ENCODE results near the gene TGDS. TPM values are rescaled to one million over a fixed set of nuclear protein-coding genes. Genes with fewer than 3 reads are reported as not detected.
"Not testable (repeated sequence)": the region's sequence is repeated elsewhere in the genome, so short reads cannot be mapped to it uniquely, and the experiment has no call there.

Gene TGDS
- total RNA-seq, 2 donors from 2014 or later, result 7.4 to 7.6 TPM

DNA sequence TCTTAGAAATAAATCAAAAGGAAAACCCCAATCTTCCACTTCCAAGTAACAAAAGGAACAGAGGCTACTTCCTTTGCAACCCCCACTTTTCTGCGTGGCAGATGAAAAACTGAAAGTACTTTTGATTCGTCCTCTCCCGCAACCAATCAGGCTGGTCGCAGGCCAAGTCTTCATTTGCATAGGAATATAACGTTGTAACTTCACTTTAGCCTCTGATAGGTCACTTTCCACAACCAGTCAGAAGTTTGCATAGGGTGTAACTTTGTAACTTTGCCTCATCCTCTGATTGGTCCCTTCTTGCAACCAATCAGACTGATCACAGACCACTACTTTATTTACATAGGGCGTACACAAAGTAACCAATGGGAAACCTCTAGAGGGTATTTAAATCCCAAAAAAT, 37.2 kb downstream of the TGDS start:
- no peak for DNase-seq (ENCODE audit: low spot score)

DNA sequence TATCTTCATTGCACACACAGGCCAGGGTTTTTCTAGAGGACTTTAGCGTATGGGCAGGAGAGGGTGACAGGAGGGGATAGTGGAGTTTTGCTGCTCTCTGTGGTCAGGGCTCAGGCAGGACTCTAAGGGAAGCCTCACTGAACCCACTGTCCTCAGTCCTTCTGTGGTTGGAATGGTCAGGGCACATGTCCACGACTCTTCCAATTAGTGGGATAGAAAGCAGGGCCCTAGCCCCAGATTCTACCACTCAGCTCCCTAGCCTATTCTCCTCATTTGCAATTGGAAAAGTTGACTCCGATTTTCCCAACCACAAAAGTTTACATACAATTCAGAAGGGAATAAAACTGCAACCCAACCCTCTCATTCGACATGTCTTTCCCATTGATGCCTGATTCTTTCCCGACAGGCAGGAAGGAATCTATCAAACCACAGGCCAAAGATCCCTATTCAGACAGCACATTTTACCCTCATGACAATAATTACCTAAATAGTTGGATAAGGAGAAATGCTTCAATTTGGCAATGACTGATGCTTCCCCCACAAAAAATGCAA, 38.2 kb downstream of the TGDS start:
- no peak for DNase-seq (ENCODE audit: low spot score)
- intact Hi-C loops (cut with DNase I), result no loop called here

More for the DNA sequence above, 37.2 kb downstream of the TGDS start:
- intact Hi-C loops (cut with DNase I), result no loop called here

DNA sequence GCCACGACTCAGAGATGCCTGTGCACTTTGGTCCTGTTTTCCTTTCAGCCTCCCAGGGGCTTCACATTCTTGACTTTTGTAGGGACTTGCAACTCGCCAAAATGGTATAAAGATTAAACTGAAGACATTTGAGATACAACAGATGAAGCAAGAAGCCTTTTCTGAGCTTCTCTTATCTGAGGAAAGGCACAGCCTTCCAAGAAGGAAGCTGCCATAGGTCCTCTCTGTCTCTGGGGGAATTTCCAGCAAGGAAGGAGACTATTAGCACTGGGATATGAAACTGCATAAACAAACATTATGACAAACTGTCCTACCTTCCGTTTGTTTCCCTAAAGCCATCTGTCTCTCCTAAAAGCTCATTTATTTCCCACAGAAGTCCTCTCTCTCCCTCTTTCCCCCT, 39.3 kb downstream of the TGDS start:
- intact Hi-C loops (cut with DNase I), result no loop called here
- DNase-seq (ENCODE audit: low spot score), result no peak

DNA sequence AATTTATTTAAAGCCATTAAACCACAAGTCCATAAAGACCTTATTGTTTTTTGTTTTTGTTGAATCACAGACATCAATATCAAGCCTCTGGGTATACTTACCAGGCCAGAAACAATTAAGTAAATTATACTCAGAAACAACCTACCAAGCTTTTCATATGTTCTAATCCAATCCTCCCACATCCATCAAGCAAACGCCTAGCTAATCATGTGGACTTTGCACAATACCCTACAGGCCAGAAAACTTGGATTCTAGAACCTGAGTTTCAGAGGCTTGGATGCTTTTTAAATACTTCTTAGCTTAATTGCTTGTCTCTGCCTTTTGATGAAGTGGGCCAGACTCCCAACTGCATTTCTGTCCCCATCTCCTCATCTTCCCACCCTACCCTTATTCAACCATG, 39.9 kb downstream of the TGDS start:
- intact Hi-C loops (cut with DNase I), result no loop called here
- DNase-seq (ENCODE audit: low spot score), result no peak

- intact Hi-C loops (cut with DNase I), result no loop called here
- DNase-seq (ENCODE audit: low spot score), result no peak
Observed at GRCh38 chr13:94553766-94554165, 42.2 kb downstream of the TGDS start.

- intact Hi-C loops (cut with DNase I), result no loop called here
Observed at GRCh38 chr13:94552095-94552494, 43.9 kb downstream of the TGDS start.

GRCh38 chr13:94550062-94550738, 45.8 kb downstream of the TGDS start:
- DNase-seq (ENCODE audit: low spot score), result no peak
- intact Hi-C loops (cut with DNase I), result no loop called here

More at GRCh38 chr13:94552095-94552494, 43.9 kb downstream of the TGDS start:
- DNase-seq (ENCODE audit: low spot score), result no peak

DNA sequence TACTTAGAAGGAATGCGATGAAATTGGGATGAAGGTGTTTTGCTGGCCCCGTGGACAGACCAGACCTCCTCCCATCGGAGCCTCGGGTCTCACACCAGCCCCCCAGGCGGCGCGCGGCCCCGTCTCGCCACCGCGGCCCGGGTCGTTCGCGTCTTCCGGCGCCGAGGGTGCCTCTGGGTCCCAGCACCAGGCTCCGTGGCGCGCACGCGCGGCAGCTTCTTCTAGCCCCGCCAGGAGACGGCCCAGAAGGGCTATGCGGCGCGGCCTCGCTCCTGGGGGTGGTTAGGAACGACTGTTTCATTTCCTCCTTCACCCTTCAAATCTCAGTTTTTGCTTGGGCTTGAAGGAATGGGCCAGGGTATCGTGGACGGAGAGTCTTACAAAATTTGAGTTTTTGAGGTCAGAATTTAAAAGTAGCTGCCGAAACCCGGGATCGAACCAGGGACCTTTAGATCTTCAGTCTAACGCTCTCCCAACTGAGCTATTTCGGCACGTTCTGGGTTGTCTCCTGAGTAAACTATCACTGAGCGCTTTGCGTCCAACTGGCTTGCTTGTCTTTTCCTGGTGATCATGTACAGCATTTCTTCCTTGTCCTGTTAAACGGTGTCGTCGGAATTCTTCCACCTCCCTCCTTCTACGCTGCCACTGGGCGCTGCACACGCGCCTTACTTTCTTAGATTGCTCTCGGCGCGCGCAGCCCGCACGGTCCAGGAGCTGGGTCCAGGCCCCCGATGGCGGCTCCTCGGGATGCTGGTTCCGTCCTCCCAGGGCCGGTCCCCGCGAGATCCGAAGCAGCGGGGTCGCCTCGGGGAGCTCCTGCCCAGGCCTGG, 46.5 kb downstream of the TGDS start:
- DNase-seq (ENCODE audit: low spot score), result peak; percentile 98
- intact Hi-C loops (cut with DNase I), result no loop called here

GRCh38 chr13:94548821-94549231, 47.1 kb downstream of the TGDS start:
- intact Hi-C loops (cut with DNase I), result no loop called here
- peak; percentile 84 for DNase-seq (ENCODE audit: low spot score)

GRCh38 chr13:94548382-94548781, 47.6 kb downstream of the TGDS start:
- intact Hi-C loops (cut with DNase I), result no loop called here

GRCh38 chr13:94546061-94546839, 49.7 kb downstream of the TGDS start:
- DNase-seq (ENCODE audit: low spot score), result no peak
- intact Hi-C loops (cut with DNase I), result no loop called here

More at GRCh38 chr13:94548382-94548781, 47.6 kb downstream of the TGDS start:
- DNase-seq (ENCODE audit: low spot score), result no peak

DNA sequence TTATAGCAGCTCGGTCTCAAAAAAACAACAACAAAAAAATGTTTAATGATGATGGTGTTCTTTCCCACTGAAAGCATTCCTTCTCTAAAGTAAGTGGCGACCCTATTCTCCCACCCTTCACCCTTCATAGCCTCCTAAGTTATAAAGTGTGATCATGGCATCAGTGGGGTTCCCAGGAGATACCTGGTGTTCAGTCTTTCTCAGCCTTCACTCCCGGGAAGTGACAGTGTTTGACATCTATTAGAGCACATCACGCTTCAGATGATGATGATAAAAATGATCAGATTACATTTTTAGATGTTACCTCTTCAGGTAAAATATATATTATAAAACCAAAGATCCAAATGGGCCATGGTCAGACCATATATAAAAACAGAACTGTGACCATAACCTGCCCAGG, 51.0 kb downstream of the TGDS start:
- no peak for DNase-seq (ENCODE audit: low spot score)
- intact Hi-C loops (cut with DNase I), result no loop called here

GRCh38 chr13:94542917-94543316, 53.0 kb downstream of the TGDS start:
- no peak for DNase-seq (ENCODE audit: low spot score)

GRCh38 chr13:94537740-94538630, 58.0 kb downstream of the TGDS start:
- no peak for DNase-seq (ENCODE audit: low spot score)
- intact Hi-C loops (cut with DNase I), result no loop called here

More at GRCh38 chr13:94542917-94543316, 53.0 kb downstream of the TGDS start:
- intact Hi-C loops (cut with DNase I), result no loop called here

- intact Hi-C loops (cut with DNase I), result no loop called here
- no peak for DNase-seq (ENCODE audit: low spot score)
Observed at GRCh38 chr13:94535775-94536174, 60.2 kb downstream of the TGDS start.

GRCh38 chr13:94535231-94535630, 60.7 kb downstream of the TGDS start:
- no peak for DNase-seq (ENCODE audit: low spot score)
- intact Hi-C loops (cut with DNase I), result no loop called here

DNA sequence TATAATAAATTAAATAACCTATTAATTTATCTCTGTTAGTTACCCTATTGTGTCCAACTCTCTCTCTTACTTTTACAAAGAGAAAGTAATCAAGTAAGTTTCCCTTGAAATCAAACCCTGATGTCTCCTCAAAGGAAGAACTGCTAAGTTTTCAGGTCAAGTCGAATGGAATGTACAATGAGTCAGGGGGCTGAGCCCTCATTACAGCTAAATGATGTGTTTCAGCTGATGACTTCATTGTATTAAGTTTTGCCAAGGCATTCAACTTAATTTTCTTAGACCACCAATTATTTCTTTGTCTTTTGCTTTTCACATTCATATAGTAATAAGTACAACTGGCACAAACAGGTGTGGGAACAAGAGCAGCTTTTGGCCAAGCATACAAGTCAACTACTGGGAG, 61.8 kb downstream of the TGDS start:
- intact Hi-C loops (cut with DNase I), result no loop called here
- DNase-seq (ENCODE audit: low spot score), result no peak

GRCh38 chr13:94532278-94532677, 63.7 kb downstream of the TGDS start:
- intact Hi-C loops (cut with DNase I); DNase-seq (ENCODE audit: low spot score): not testable (repeated sequence)

GRCh38 chr13:94526956-94527355, 69.0 kb downstream of the TGDS start:
- intact Hi-C loops (cut with DNase I); DNase-seq (ENCODE audit: low spot score): not testable (repeated sequence)

Data from posterior vena cava (tissue), 2 donors.